ENCODE results near the gene FBXW4.

The FBXW4 gene

DNA sequence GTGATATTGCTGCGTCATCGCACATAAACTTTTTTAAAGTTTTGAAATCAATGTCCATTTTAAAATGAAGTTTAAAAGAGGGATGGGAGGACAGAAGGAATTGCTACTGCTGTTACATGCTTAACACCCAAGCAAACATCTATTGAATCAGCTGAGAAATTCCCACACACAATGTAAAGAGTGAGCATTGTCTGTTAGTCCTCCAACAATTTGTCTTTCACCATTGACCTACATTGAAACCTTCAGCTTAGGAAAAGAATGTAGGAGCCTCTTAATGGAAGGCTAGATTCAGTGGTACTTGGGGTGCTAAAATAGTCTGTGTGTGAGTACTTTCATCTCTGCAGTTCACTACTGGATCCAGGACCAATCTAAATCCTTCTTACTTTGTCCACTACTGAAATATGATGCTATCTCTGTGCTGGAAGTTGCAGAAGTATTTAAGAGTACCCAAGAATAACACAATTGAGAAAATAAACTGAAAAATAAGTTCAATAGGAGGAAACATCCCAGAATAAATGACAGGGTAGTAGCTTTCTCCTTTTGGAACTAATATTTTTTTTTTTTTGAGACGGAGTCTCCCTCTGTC lies 23.8 kb upstream of the FBXW4 start:
- no peaks in the 10 kb centered on the region for H3K4me1 ChIP-seq (ENCODE audit: control insufficient read depth, insufficient read depth, low read length)
- H3K27me3 ChIP-seq (ENCODE audit: control insufficient read depth, insufficient read depth, low read length) = peaks cover 47% of the 10 kb centered on the region
- H3K9ac ChIP-seq (ENCODE audit: low read depth, low read length) = no peak overlapping the region
- H3K4me3 ChIP-seq (ENCODE audit: low read length) = no peak overlapping the region
- no peaks in the 10 kb centered on the region for H3K9me3 ChIP-seq (replicated peaks; ENCODE audit: low read length)
- no peaks in the 10 kb centered on the region for H3K36me3 ChIP-seq (ENCODE audit: insufficient read depth, low read length)
- no peak overlapping the region for H3K4me2 ChIP-seq (ENCODE audit: low read length)

DNA sequence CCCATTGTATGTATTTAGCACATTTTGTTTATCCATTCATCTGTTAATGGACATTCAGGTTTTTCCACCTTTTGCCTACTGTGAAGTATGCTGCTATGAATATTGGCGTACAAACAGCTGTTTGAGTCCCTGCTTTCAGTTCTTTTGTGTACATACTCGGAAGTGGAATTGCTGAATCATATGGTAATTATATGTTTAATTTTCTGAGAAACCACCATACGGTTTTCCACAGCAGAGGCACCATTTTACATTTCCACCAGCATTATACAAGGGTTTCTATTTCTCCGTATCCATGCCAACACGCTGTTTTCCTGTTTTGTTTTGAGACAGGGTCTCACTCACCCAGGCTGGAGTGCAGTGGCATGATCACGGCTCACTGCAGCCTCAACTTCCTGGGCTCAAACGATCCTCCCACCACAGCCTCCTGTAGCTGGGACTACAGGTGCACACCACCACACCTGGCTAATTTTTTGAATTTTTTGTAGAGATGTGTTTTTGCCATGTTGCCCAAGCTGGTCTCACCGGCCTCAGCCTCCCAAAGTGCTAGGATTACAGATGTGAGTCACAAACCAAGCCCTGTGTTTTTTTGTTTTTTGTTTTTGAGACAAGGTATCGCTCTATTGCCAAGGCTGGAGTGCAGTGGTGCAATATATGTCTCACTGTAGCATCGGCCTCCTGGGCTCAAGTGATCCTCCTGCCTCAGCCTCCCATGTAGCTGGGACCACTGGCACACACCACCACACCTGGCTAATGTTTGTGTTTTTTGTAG lies 22.1 kb upstream of the FBXW4 start:
- Histone ChIP-seq H3K4me3 (ENCODE audit: low read length) (no peak overlapping the region), H3K9me3 (replicated peaks; ENCODE audit: low read length) (no peaks in the 10 kb centered on the region), H3K4me1 (ENCODE audit: control insufficient read depth, insufficient read depth, low read length) (no peaks in the 10 kb centered on the region), H3K27me3 (ENCODE audit: control insufficient read depth, insufficient read depth, low read length) (peaks cover 35% of the 10 kb centered on the region), H3K9ac (ENCODE audit: low read depth, low read length) (no peak overlapping the region), H3K36me3 (ENCODE audit: insufficient read depth, low read length) (no peaks in the 10 kb centered on the region), H3K4me2 (ENCODE audit: low read length) (no peak overlapping the region)

DNA sequence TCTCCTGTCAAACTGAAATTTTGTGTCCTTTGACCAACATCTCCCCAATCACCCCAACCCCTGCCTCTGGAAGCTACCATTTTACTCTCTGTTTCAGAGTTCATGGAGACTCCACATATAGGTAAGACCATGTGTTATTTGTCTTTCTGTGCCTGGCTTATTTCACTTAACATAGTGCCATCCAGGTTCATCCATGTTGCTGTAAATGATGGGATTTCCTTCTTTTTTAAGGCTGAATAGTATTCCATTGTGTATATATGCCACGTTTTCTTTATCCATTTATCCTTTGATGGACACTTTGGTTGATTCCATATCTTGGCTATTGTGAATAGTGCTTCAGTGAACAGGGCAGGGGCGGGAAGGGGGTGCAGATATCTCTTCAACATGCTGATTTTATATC lies 18.0 kb upstream of the FBXW4 start:
- Histone ChIP-seq H3K9me3 (replicated peaks; ENCODE audit: low read length) (no peaks in the 10 kb centered on the region), H3K4me1 (ENCODE audit: control insufficient read depth, insufficient read depth, low read length) (peaks cover 7% of the 10 kb centered on the region), H3K4me3 (ENCODE audit: low read length) (no peak overlapping the region)

DNA sequence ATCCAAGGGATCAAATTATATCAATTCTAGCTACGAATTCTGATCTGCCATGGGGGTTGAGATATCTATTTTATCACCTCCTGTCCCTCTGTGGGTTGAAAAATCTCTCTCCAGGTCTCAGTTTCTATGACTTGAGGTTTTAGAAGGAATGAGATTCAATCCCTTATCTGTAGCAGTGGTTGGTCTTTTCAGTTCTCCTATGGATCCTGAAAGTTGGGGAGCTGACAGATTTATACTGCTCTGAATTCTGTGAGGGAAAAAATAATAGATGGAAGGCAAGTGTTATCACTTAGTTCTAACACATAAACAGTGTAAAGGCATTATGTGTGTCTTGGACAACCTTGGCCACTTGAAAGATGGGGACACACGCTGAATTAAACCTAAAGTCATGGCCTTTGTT lies 15.8 kb upstream of the FBXW4 start:
- H3K4me2 ChIP-seq (ENCODE audit: low read length) = no peak overlapping the region
- H3K4me1 ChIP-seq (ENCODE audit: control insufficient read depth, insufficient read depth, low read length) = peaks cover 7% of the 10 kb centered on the region
- H3K9me3 ChIP-seq (replicated peaks; ENCODE audit: low read length) = no peaks in the 10 kb centered on the region
- H3K27me3 ChIP-seq (ENCODE audit: control insufficient read depth, insufficient read depth, low read length) = peaks cover 24% of the 10 kb centered on the region
- H3K36me3 ChIP-seq (ENCODE audit: insufficient read depth, low read length) = no peaks in the 10 kb centered on the region
- no peak overlapping the region for H3K9ac ChIP-seq (ENCODE audit: low read depth, low read length)
- no peak overlapping the region for H3K4me3 ChIP-seq (ENCODE audit: low read length)

More for the DNA sequence above, 18.0 kb upstream of the FBXW4 start:
- Histone ChIP-seq H3K27me3 (ENCODE audit: control insufficient read depth, insufficient read depth, low read length) (peaks cover 19% of the 10 kb centered on the region), H3K36me3 (ENCODE audit: insufficient read depth, low read length) (no peaks in the 10 kb centered on the region), H3K9ac (ENCODE audit: low read depth, low read length) (no peak overlapping the region), H3K4me2 (ENCODE audit: low read length) (no peak overlapping the region)

DNA sequence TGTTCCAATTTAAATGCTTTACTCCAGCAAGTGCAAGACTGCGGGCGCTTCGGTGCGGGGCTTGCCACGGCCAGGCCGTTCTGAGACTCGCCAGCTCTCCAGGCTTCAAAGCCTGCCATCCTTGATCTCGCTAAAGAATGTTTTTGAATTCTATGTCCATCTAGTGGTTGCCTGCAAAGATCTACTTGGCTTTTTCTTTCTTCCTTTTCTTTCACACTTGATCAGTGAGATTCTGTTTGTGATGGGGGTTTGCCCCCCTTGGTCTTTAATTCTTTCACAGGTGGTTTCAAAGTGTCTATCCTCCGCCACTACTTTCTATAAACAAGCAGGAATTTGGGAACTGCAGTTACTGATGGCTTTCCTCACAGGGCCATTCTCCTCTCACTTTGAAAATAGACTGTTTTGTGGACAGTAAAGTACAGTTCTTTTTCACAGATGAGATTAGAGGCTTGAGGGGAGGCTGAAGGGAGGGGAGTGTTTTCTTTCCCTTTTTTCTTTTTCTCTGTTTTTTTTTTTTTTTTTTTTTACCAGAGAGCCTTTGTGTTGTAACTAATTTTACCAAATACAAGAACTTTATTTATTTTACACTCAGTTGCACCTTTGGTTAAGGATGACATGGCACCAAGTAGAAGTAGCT lies 15.2 kb upstream of the FBXW4 start:
- Histone ChIP-seq H3K36me3 (ENCODE audit: insufficient read depth, low read length) (no peaks in the 10 kb centered on the region), H3K9ac (ENCODE audit: low read depth, low read length) (no peak overlapping the region), H3K4me1 (ENCODE audit: control insufficient read depth, insufficient read depth, low read length) (peaks cover 7% of the 10 kb centered on the region), H3K4me2 (ENCODE audit: low read length) (peak overlapping the region; percentile 40), H3K27me3 (ENCODE audit: control insufficient read depth, insufficient read depth, low read length) (peaks cover 24% of the 10 kb centered on the region), H3K9me3 (replicated peaks; ENCODE audit: low read length) (no peaks in the 10 kb centered on the region), H3K4me3 (ENCODE audit: low read length) (no peak overlapping the region)

DNA sequence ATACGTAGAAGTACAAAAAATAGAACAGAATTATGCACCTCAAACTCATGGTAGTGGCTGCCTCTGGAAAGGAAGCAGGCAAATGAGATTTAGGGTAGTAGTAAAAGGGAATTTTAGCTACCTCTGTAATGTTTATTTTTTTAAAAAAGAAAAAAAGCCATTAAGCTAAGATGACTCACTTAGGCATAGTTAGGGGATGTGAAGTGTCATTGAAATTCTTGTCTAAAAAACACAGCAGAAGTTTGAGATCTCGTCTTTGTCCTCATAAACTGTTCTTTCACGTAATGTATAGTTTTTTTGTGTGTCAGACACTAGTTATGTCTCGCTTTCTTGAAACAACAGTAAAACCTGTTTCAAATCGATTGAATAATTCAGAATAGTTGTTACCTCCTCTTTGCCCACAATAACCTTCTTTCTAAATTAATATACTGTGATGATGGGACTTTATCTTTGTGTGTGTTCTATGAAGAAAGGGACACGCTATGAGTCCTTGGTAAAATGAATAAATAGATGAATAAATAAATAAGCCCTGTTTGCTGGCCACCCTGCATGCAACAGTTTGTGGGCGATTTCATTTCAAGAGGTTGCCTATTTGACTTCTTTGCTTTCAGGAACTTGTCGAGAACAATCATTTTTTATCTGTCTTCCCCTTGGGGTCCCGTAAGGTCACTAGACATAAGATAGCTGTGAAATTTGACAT lies 14.5 kb upstream of the FBXW4 start:
- peaks cover 24% of the 10 kb centered on the region for H3K27me3 ChIP-seq (ENCODE audit: control insufficient read depth, insufficient read depth, low read length)
- no peak overlapping the region for H3K9ac ChIP-seq (ENCODE audit: low read depth, low read length)

DNA sequence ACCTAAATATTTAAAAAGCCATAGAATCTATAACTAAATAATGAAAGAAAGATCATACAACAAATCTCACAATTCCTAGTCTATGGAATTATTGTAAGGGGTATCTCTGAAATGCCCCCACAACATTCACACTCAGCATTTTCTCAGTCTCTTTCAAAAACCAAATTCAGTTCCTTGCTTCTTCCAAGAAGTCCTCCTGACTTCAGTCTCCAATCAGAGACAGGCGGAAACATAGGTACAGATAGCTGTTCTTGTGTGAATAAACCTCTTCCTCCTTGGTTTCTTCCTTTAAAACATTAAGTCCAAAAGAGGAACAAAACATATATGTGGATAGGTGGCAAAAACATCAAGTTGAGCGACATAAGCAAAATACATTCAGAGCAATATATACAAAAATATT lies 13.9 kb upstream of the FBXW4 start:
- Histone ChIP-seq H3K4me3 (ENCODE audit: low read length) (no peak overlapping the region), H3K9me3 (replicated peaks; ENCODE audit: low read length) (no peaks in the 10 kb centered on the region), H3K4me2 (ENCODE audit: low read length) (no peak overlapping the region), H3K27me3 (ENCODE audit: control insufficient read depth, insufficient read depth, low read length) (peaks cover 19% of the 10 kb centered on the region), H3K4me1 (ENCODE audit: control insufficient read depth, insufficient read depth, low read length) (peaks cover 7% of the 10 kb centered on the region), H3K9ac (ENCODE audit: low read depth, low read length) (no peak overlapping the region), H3K36me3 (ENCODE audit: insufficient read depth, low read length) (no peaks in the 10 kb centered on the region)

More for the DNA sequence above, 14.5 kb upstream of the FBXW4 start:
- peaks cover 7% of the 10 kb centered on the region for H3K4me1 ChIP-seq (ENCODE audit: control insufficient read depth, insufficient read depth, low read length)
- H3K9me3 ChIP-seq (replicated peaks; ENCODE audit: low read length) = no peaks in the 10 kb centered on the region
- no peak overlapping the region for H3K4me3 ChIP-seq (ENCODE audit: low read length)
- no peaks in the 10 kb centered on the region for H3K36me3 ChIP-seq (ENCODE audit: insufficient read depth, low read length)
- peak overlapping the region; percentile 40 for H3K4me2 ChIP-seq (ENCODE audit: low read length)

DNA sequence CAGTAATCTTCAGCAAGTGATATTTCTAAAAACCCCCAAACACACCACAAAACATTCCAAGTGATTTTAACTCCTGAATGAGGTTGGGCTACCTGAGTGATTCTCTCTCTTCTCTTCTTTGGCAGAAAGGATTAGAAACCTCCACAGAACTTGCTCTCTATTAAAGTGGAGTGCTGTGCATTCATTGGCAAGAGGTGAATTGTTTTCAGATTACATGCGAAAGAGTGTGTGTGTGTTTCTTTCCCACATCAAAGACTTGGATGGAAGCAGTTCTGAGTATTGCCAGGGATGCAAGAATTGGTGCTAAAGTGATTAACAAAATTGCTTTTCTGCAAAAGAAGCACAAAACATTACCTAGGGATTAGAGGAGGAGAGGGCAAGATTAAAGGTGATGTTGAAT lies 13.1 kb upstream of the FBXW4 start:
- Histone ChIP-seq H3K27me3 (ENCODE audit: control insufficient read depth, insufficient read depth, low read length) (peaks cover 19% of the 10 kb centered on the region), H3K36me3 (ENCODE audit: insufficient read depth, low read length) (no peaks in the 10 kb centered on the region), H3K4me1 (ENCODE audit: control insufficient read depth, insufficient read depth, low read length) (peaks cover 14% of the 10 kb centered on the region), H3K4me2 (ENCODE audit: low read length) (no peak overlapping the region), H3K9me3 (replicated peaks; ENCODE audit: low read length) (no peaks in the 10 kb centered on the region), H3K4me3 (ENCODE audit: low read length) (no peak overlapping the region), H3K9ac (ENCODE audit: low read depth, low read length) (no peak overlapping the region)

DNA sequence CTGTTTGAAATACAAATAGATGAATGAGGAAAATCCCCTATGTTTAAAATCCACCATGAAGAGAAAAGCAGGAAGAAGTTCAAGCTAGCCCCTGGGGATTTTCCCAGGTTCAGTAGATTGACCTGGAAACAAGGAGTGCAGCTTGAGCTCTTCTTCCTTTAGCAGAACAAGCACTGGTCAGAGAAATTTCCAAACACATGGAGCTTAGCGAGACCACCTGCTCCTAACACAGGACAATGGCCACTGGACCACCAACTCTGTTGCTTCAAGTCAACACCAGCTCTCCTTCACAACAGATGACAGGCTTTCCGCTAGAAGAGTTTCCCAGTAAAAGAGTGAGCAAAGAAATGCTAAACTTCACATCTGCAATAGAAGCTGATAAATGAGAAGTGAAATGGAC lies 9.4 kb upstream of the FBXW4 start:
- H3K9ac ChIP-seq (ENCODE audit: low read depth, low read length) = no peak overlapping the region
- peaks cover 7% of the 10 kb centered on the region for H3K4me1 ChIP-seq (ENCODE audit: control insufficient read depth, insufficient read depth, low read length)
- no peaks in the 10 kb centered on the region for H3K9me3 ChIP-seq (replicated peaks; ENCODE audit: low read length)
- H3K4me3 ChIP-seq (ENCODE audit: low read length) = no peak overlapping the region
- no peak overlapping the region for H3K4me2 ChIP-seq (ENCODE audit: low read length)
- peaks cover 11% of the 10 kb centered on the region for H3K27me3 ChIP-seq (ENCODE audit: control insufficient read depth, insufficient read depth, low read length)
- H3K36me3 ChIP-seq (ENCODE audit: insufficient read depth, low read length) = no peaks in the 10 kb centered on the region

DNA sequence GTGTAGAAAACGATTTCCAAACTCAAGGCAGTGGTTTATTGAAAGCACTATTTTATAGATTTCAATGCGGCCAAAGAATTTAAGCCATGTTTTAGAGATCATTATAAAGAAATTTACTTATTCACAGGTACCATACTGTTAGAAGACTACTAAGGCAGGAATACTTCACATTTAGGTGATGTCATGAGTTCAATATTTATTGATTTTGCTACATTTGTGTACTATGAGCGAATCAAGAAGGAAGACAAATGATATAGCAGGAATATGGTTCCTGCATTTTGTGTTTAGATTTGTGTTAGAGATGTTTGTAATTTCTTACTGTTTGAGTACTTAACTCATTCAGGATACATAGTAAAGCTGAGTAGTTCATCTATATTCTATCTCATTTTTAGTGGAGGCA lies 1.7 kb upstream of the FBXW4 start:
- Histone ChIP-seq H3K4me3 (ENCODE audit: low read length) (no peak overlapping the region), H3K4me1 (ENCODE audit: control insufficient read depth, insufficient read depth, low read length) (peaks cover 11% of the 10 kb centered on the region), H3K9ac (ENCODE audit: low read depth, low read length) (no peak overlapping the region), H3K4me2 (ENCODE audit: low read length) (no peak overlapping the region), H3K27me3 (ENCODE audit: control insufficient read depth, insufficient read depth, low read length) (no peaks in the 10 kb centered on the region), H3K36me3 (ENCODE audit: insufficient read depth, low read length) (no peaks in the 10 kb centered on the region), H3K9me3 (replicated peaks; ENCODE audit: low read length) (no peaks in the 10 kb centered on the region)

DNA sequence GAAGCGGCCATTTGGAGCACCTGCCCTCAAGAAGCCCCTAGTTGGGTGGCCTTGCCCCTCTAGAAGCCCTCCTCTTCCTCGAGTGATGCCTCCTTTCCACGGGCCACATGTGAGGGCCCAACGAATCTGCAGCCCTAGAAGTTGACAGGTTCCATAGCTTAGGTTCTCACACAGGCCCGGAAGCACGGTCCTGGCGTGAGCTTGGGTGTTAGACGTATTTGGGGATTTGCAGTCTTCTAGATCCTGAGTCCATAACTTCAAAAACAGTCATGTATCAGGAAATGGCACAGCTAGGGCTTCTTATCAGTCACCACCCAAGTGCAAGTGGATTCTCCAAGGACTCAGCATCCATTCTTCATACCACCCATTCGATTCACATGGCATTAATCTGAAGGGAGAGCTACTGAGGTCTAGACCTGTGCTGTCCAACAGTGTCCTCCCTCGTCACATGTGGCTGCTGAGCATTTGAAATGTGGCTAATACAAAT lies 477 bp upstream of the FBXW4 start:
- H3K9ac ChIP-seq (ENCODE audit: low read depth, low read length) = peak overlapping the region; percentile 99
- H3K9me3 ChIP-seq (replicated peaks; ENCODE audit: low read length) = no peaks in the 10 kb centered on the region

More for the DNA sequence above, 477 bp upstream of the FBXW4 start:
- Histone ChIP-seq H3K27me3 (ENCODE audit: control insufficient read depth, insufficient read depth, low read length) (no peaks in the 10 kb centered on the region), H3K36me3 (ENCODE audit: insufficient read depth, low read length) (no peaks in the 10 kb centered on the region), H3K4me2 (ENCODE audit: low read length) (peak overlapping the region; percentile 99), H3K4me1 (ENCODE audit: control insufficient read depth, insufficient read depth, low read length) (peaks cover 11% of the 10 kb centered on the region), H3K4me3 (ENCODE audit: low read length) (peak overlapping the region; percentile 95)

All from skeletal muscle satellite cell (primary cell).